ENCODE data around the gene OR1N1. TPM values are rescaled to one million over a fixed set of nuclear protein-coding genes. Genes with fewer than 3 reads are reported as not detected.
"Not testable (repeated sequence)": the region's sequence is repeated elsewhere in the genome, so short reads cannot be mapped to it uniquely, and the experiment has no call there.

The OR1N1 gene
- not detected for total RNA-seq
- long read RNA-seq, donor 1: 0 reads
- long read RNA-seq, donor 2: 0 reads

GRCh38 chr9:122527193-122527592 is at the start of gene OR1N1:
Gene OR1N1 (minus strand): TSS chr9:122527293. CDS start chr9:122527293, 0 bp downstream.
- intact Hi-C loops (cut with DNase I): no loop called here
- DNase-seq (ENCODE audit: low spot score): no peak

- intact Hi-C loops (cut with DNase I): no loop called here
Observed at GRCh38 chr9:122572456-122572855, 45.4 kb upstream of the OR1N1 start.

GRCh38 chr9:122567901-122568300 is 40.8 kb upstream of the OR1N1 start:
- intact Hi-C loops (cut with DNase I): no loop called here

More at GRCh38 chr9:122572456-122572855, 45.4 kb upstream of the OR1N1 start:
- DNase-seq (ENCODE audit: low spot score): no peak

GRCh38 chr9:122562134-122562760 is 35.2 kb upstream of the OR1N1 start:
- DNase-seq (ENCODE audit: low spot score): no peak
- intact Hi-C loops (cut with DNase I): no loop called here

More at GRCh38 chr9:122567901-122568300, 40.8 kb upstream of the OR1N1 start:
- no peak for DNase-seq (ENCODE audit: low spot score)

- intact Hi-C loops (cut with DNase I): no loop called here
- DNase-seq (ENCODE audit: low spot score): no peak
Observed at GRCh38 chr9:122561446-122561845, 34.4 kb upstream of the OR1N1 start.

GRCh38 chr9:122552812-122553211 is 25.7 kb upstream of the OR1N1 start, which contains the start of gene OR1N2:
Gene OR1N2 (plus strand): TSS chr9:122553112. CDS start chr9:122553212, 100 bp downstream.
- intact Hi-C loops (cut with DNase I): no loop called here
- DNase-seq (ENCODE audit: low spot score): no peak

GRCh38 chr9:122551371-122551770 is 24.3 kb upstream of the OR1N1 start:
- no peak for DNase-seq (ENCODE audit: low spot score)
- intact Hi-C loops (cut with DNase I): no loop called here

- DNase-seq (ENCODE audit: low spot score): no peak
- intact Hi-C loops (cut with DNase I): no loop called here
Observed at GRCh38 chr9:122546196-122546595, 19.1 kb upstream of the OR1N1 start.

GRCh38 chr9:122538757-122539156 is 11.7 kb upstream of the OR1N1 start:
- DNase-seq (ENCODE audit: low spot score): no peak
- intact Hi-C loops (cut with DNase I): no loop called here

- DNase-seq (ENCODE audit: low spot score); intact Hi-C loops (cut with DNase I): not testable (repeated sequence)
Observed at GRCh38 chr9:122537066-122537465, 10.0 kb upstream of the OR1N1 start.

- intact Hi-C loops (cut with DNase I): no loop called here
- no peak for DNase-seq (ENCODE audit: low spot score)
Observed at GRCh38 chr9:122536134-122536533, 9.0 kb upstream of the OR1N1 start.

GRCh38 chr9:122531157-122531556 is 4.1 kb upstream of the OR1N1 start:
- intact Hi-C loops (cut with DNase I): not testable (repeated sequence)

GRCh38 chr9:122526602-122527001 is 491 bp downstream of the OR1N1 start:
- no peak for DNase-seq (ENCODE audit: low spot score)
- intact Hi-C loops (cut with DNase I): no loop called here

More at GRCh38 chr9:122531157-122531556, 4.1 kb upstream of the OR1N1 start:
- DNase-seq (ENCODE audit: low spot score): not testable (repeated sequence)

GRCh38 chr9:122519376-122519775 is 7.7 kb downstream of the OR1N1 start:
- intact Hi-C loops (cut with DNase I): no loop called here
- DNase-seq (ENCODE audit: low spot score): no peak

- intact Hi-C loops (cut with DNase I): no loop called here
- DNase-seq (ENCODE audit: low spot score): no peak
Observed at GRCh38 chr9:122518841-122519240, 8.3 kb downstream of the OR1N1 start, which contains the start of gene OR1J4. Gene OR1J4 (plus strand): TSS chr9:122519141. CDS start chr9:122519141, 0 bp downstream.

- DNase-seq (ENCODE audit: low spot score): no peak
- intact Hi-C loops (cut with DNase I): no loop called here
Observed at GRCh38 chr9:122518226-122518625, 8.9 kb downstream of the OR1N1 start.

GRCh38 chr9:122510502-122510901 is 16.6 kb downstream of the OR1N1 start, which contains the start of gene OR1J2:
Gene OR1J2 (plus strand): TSS chr9:122510802. CDS start chr9:122510802, 0 bp downstream.
- intact Hi-C loops (cut with DNase I): no loop called here
- DNase-seq (ENCODE audit: low spot score): no peak

- DNase-seq (ENCODE audit: low spot score): no peak
- intact Hi-C loops (cut with DNase I): no loop called here
Observed at GRCh38 chr9:122506964-122507363, 20.1 kb downstream of the OR1N1 start.

GRCh38 chr9:122498883-122499288 is 28.2 kb downstream of the OR1N1 start:
- DNase-seq (ENCODE audit: low spot score): no peak

GRCh38 chr9:122479062-122479461 is 48.0 kb downstream of the OR1N1 start:
- DNase-seq (ENCODE audit: low spot score): no peak
- intact Hi-C loops (cut with DNase I): no loop called here

More at GRCh38 chr9:122498883-122499288, 28.2 kb downstream of the OR1N1 start:
- intact Hi-C loops (cut with DNase I): no loop called here

- intact Hi-C loops (cut with DNase I): no loop called here
- no peak for DNase-seq (ENCODE audit: low spot score)
Observed at GRCh38 chr9:122477826-122478225, 49.3 kb downstream of the OR1N1 start, which contains the start of gene OR1J1. Gene OR1J1 (minus strand): TSS chr9:122477926. CDS start chr9:122477926, 0 bp downstream.
